CD4-positive, alpha-beta T cell treated with Interleukin-4 for 4 hours (primary cell): ENCODE results near the gene RBM8A.
"Not testable (repeated sequence)": the region's sequence is repeated elsewhere in the genome, so short reads cannot be mapped to it uniquely, and the experiment has no call there.

ENCODE experiments used
- DNase-seq: peaks from one replicate; pipeline ENCODE4 v3.0.0-alpha.2; 2020

RBM8A gene

DNA sequence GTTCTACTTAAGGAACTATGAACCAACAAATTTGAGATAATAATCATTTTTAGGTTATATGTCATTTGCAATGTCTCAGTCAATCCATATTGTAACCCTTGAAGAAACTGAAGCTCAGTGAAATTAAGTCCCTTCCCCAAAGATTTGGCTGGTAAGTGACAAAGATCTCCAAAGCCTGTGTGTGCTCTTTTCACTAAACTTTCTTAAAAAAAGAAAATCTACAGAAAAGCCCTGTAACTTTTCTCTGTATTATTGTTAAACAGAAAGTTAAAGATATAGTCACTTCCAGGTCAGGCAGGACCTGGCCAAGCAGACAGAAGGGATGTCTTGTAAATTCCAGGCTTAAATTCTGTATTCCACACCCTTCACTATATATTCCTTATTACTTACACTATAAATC, 29.1 kb upstream of the RBM8A start:
- DNase-seq = no peak

DNA sequence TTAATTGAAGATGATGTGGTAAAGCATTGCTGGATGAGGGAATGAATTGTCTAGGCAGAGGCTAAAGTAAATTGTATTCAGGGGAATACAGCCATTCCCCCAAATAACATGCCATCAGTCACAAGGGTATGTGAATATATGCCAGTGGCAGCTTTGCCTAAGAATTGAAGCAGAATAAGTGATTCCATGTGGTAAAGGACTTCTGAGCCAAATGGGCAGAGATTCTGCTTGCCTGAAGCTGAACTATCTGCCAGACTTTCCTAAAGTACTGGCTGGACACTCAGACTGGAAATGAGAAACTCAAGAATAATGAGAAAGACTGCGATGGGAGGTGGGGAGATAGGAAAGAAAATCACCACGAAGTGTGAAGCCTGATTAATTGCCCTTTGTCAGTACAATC, 28.2 kb upstream of the RBM8A start:
- no peak for DNase-seq

DNA sequence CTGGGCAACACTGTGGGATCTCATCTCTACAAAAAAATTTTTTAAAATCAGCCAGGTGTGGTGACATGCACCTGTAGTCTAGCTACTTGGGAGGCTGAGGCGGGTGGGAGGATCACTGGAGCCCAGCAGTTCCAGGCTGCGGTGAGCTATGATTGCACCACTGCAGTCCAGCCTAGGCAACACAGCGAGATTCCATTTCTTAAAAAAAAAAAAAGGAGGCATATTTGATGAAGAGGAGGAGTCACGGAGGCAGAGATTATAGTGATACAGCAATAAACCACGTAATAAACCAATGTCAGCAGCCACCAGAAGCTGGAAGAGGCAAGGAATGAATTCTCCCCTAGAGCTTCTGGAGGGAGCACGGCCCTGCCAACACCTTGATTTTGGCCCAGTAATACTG, 26.6 kb upstream of the RBM8A start:
- no peak for DNase-seq

DNA sequence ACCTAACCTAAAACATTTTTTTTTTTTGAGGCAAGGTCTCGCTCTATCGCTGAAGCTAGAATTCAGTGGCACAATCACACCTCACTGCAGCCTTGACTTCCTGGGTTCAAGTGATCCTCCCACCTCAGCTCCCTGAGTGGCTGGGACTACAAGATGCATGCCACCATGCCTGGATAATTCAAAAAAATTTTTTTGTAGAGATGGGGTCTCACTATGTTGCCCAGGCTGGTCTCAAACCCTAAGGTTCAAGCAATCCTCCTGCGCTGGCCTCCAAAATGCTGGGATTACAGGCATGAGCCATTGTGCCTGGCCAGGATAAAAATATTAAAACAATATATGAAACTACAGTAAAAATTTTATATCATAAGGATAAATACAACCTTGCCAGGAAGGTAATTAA, 25.6 kb upstream of the RBM8A start:
- DNase-seq = no peak

DNA sequence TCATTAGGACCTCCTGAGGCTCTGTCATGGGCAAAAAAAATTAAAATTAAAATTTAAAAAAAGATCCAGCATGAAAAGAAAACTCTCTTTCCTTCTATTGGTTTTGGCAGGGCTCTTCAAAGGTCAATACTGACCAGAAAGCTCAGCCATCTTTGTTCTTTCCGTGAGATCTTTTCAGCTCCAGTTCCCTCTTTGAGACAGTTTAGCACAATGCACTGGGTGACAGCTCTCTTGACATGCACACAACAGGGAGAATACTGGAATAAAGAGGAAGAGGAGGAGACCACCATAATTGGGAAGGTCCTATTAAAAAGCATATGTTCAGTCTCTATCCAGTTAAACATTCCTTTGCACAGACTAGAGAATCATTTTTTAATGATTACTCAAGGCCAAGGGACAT, 24.2 kb upstream of the RBM8A start:
- DNase-seq = no peak

DNA sequence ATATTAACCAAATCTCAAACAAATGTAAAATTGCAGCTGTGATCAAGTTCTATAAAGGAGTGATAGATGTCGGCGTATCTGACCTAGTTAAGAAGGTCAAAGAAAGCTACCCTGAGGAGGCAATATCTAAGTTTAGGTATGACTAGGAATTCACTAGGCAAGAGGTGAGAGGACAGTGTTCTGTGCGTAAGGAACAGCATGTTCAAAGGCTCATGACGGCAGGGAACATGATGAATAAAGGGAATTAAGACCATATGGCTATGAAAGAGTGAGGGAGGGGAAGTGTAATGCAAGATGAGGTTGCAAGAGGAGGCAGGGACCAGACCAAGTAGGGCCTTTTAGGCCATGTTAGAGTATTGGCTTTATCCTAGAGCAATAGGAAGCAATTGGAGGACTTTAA, 21.9 kb upstream of the RBM8A start:
- no peak for DNase-seq

DNA sequence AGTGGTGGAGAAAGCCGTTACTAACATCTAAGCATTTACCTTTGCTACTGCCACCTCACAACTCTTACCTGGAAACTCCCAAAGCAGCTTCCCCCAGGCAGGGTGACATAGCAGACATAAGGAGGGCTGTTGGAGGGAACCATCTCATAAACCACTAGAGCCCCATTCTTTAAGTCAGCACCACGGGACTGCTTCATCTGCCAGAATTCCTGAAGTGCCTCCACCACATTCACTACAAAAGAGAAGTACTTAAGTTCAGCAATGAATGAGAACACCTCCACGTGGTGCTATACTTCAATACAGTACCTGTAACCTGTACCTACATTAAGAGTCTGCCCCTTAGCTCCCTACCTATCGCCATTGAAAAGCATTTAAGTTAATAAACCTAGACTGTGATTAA, 20.3 kb upstream of the RBM8A start:
- DNase-seq = no peak

DNA sequence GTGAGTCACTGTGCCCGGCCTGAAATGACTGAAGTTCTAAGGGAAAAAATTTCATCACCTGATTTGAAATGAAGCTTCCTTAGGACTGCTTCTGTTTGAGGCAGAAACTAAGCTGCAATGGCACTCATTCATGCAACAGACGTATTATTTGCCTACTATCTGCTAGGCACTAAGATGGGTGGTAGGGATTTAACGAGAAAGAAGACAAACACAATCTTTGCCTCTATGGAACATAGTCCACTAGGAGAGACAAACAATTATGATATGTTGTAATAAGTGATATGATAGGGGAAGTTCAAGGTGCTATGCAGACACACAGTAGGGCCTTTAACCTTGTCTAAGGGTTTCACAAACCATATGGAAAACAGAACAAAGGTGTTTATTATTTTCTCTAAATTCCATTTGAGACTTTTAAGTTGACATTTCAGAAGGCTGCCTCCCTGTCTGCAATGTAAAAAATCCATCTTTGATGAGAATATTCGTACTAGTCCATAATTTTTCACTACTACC, 19.2 kb upstream of the RBM8A start:
- DNase-seq = no peak

DNA sequence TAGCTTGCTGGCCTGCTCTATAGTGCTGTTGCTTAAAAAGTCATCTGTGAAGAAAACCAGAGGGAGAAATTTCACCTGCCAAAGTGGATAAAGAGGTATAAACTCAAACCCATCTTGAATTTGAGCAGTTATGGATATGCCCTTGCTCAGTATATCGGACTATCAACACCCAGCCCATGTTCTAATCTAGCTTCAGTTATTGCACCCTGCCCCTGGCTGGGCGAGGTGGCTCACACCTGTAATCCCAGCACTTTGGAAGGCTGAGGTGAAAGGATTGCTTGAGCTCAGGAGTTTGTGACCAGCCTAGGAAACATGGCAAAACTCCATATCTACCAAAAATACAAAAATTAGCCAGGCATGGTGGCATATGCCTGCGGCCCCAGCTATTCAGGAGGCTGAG, 17.2 kb upstream of the RBM8A start:
- no peak for DNase-seq

DNA sequence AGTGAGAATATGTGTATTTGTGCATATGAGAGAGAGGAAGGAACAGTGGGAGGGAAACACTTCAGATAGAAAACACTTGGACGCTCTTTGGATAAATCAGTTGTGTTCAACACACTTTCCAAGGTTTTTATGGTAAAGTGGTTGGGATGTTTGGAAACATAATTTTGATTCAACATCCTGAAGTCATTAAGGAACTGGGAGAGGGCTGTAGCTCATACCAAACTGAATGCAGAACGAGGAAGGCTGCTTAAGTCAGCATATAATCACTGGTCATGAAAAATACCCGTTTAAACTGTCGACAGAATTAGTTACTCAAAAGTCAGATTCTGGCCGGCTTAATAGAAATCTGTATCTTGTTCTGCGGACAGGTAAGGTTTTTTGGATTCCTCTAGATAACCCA, 15.6 kb upstream of the RBM8A start:
- no peak for DNase-seq

DNA sequence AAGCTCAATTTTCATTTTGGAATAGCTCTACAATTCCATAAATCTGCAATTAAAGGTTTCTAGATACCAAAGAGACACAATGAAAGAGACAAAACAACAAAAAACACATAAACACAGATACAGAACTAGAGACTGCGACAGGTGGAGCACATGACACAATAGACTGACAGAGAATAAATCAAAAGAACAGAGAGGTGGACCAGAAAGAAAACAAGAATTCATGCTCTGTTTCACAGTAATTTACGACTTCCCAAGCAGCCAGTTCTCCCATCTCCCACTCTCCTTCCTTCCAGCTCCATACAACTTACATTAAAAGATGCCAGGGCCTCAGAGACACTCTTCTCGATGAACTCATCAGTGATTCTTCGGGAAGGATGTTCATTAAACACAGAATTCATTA, 15.1 kb upstream of the RBM8A start:
- no peak for DNase-seq

DNA sequence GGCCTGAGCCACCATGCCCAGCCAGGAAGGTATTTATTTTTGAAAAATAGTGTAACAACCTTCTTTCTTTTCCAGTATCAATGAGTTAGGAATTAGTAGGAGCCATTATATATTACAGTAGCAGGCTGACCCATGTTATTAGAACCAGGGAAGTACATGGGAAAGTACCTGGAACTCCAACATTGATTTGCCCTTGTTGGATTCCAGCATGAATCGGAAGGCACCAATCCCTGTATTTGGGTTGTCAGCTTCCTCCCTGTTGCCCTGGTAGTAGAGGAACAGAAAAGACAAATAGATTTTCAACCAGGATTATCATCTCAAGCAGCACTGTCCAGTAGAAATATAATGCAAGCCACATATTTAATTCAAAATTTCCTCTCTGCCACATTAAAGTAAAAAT, 10.2 kb upstream of the RBM8A start:
- no peak for DNase-seq

DNA sequence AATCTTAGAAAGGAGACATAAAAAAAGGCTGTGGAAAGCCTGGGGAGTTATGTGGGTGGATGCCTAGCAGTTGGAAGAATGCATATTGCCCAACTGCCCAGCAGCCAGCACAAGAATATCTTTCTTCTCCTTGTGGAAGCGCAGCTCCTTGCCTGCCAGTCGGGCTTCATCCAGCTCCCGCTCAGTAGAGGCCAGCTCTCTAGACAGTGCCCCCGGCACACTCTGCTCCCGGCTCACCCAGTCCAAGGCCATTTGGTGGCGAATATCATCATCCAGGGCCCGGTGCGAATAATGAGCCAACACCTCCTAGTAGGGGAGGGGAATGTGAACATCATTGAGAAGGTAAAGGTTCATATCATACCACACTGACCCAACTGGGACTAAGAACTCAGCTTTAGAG, 9.0 kb upstream of the RBM8A start:
- no peak for DNase-seq

DNA sequence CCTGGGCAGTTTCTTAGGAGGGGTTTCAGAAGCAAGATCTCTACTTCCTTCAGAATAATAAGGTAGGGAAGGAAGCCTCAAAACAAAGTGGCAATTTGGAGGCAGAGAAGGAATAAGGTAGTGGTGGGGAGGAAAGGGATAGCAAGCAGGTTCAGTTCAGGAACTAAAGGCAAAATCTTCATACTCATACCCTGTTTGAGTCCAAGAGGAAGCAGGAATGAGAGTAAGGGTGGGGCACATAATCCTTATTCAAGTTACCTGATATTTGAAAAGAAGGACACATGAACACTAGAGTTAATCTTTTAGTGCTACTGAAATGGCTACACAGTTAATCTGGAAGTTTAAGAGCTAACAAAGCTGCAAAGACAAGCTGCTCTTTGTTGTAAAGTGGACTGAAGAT, 8.4 kb upstream of the RBM8A start:
- DNase-seq = no peak

DNA sequence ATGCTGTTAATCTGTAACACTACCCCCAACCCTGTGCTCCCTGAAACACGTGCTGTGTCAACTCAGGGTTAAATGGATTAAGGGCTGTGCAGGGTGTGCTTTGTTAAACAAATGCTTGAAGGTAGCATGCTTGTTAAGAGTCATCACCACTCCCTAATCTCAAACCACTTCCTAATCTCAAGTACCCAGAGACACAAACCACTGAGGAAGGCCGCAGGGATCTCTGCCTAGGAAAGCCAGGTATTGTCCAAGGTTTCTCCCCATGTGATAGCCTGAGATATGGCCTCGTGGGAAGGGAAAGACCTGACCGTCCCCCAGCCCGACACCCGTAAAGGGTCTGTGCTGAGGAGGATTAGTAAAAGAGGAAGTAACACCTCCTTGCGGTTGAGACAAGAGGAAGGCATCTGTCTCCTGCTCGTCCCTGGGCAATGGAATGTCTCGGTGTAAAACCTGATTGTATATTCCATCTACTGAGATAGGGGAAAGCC, 5.3 kb upstream of the RBM8A start:
- peak; percentile 65 for DNase-seq

DNA sequence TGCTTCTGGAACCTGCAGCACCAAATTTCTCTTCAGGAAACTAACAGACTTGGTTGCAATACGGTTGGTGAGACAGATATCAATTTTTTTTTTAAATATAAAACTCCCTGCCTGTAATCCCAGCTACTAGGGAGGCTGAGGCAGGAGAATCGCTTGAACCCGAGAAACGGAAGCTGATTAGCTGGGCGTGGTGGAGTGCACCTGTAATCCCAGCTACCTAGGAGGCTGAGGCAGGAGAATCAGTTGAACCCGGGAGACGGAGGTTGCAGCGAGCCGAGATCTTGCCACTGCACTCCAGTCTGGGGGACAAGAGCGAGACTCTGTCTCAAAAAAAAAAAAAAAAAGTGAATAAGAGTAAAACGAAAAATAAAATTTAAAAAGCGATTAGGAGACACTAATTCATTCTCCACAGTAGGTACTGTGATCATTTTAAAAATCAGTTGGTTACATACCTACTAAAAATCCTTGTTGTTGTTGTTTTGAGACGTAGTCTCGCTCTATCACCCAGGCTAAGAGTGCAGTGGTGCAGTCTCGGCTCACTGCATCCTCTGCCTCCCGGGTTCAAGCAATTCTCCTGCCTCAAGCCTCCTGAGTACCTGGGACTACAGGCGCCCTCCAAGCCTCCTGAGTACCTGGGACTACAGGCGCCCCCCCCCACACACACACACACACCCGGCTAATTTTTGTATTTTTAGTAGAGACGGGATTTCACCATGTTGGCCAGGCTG, 796 bp upstream of the RBM8A start:
- DNase-seq = no peak

DNA sequence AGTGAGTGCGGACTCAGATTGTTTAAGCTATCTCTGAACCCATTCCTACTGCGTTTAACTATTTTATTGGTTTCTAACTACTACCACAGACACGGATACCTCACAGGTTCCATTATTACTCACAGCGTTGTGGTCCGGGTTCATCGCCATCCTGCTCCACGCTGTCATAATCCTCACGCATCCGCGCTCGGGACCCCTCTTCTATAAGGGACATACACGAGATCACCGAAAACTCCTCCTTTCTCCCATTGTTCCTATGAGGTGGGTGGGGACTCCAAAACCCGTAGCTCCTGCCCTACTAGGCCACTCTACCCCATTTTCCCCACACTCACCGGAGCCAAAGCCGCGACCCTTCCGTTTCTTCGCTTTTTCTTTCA, 610 bp downstream of the RBM8A start:
- peak; percentile 8 for DNase-seq

DNA sequence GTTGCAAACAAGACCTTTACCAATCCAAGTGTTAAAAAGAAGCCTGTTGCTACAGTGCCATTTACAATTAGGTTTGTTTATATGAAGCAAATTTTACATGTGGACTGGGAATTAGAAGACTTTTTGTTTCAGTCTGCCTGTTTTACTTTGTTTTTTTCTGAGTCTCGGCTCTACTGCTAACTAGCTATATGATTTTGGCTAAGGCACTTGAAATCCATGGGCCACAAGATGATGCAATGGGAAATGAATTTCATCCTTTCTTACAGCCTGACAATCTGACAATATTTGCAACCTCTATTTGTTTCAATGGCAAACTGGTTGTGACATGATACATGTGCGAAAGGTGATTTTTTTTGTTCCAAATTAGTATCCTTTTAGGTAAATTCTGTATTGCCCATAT, 5.0 kb downstream of the RBM8A start:
- no peak for DNase-seq

DNA sequence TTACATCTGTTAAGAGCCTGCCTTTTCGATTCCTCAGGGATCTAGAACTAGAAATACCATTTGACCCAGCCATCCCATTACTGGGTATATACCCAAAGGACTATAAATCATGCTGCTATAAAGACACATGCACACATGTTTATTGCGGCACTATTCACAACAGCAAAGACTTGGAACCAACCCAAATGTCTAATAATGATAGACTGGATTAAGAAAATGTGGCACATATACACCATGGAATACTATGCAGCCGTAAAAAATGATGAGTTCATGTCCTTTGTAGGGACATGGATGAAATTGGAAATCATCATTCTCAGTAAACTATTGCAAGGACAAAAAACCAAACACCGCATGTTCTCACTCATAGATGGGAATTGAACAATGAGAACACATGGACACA, 7.0 kb downstream of the RBM8A start:
- DNase-seq = not testable (repeated sequence)

DNA sequence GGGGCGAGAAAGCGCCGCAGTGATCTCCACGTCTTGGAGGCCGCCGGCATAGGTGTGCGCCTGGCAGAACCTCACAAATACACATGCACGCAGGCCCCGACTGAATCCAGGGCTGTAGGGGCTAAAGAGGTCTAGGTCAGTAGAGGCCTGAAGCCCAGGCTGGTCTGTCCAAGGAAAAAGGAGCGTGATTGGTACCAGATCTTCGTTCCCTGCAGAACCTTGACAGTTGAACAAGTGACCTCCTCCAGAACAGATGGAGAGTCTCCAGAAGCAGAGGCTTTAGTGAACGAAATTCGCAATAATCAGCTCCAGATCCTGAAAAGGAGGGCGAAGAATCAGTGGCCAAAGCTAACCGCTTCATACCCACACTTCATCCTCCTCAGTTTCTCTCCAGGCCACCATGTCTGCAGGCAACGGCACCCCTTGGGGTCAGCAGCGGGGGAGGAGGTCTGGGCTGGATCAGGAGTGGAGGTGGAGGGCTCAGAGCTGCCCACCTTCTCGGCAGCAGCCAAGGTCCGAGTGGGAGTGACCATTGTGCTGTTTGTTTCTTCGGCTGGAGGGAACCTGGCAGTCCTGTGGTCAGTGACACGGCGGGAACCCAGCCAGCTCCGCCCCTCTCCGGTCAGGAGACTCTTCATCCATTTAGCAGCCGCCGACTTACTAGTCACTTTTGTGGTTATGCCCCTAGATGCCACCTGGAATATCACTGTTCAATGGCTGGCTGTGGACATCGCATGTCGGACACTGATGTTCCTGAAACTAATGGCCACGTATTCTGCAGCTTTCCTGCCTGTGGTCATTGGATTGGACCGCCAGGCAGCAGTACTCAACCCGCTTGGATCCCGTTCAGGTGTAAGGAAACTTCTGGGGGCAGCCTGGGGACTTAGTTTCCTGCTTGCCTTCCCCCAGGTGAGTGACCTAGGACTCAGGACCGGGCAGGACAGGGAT, 8.0 kb downstream of the RBM8A start:
- no peak for DNase-seq

DNA sequence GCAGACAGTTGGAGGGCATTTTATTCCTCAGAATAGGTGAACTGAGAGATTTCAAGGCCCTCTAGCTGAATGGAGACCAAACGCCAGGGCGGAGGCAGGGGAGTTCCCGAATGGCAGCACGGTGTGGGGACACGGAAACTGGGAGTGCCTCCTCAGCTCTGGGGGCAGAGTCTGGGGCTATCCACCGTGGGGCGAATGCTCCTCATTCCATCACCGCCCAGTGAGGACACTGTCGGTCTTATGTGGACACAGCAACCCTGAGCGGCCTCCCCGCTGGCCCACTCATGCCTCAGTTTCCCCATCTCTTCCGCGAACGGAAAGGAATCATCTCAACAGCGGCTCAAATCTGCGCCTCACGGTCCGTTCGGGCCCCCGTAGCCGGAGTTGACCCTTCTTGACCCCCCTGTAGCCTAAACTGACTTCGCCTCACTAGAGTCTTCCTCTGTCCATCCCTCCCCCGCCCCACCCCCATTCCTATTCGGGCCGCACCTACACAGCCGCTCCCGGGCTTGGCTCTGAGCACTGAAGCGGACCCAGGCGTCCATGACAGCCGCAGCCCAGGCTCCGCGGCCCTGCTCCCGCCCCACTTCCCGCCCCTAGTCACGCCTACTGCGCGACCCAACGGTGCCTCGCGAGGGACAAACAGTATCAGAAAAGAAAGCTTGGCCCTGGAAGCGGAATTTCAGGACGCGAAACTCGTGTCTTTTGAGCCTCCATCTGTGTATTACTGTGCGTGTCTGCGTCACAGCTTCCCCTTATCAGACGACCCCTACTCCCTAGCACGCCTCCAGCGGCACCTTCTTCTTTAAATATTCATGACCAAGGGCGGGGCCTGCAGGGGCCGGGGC, 8.9 kb downstream of the RBM8A start, which contains the start of gene PEX11B:
Gene PEX11B, minus strand, starts transcription at position 574 of the 848 bp plus-strand sequence. Its CDS starts 29 bp downstream, at position 545.
- peak; percentile 96 for DNase-seq

DNA sequence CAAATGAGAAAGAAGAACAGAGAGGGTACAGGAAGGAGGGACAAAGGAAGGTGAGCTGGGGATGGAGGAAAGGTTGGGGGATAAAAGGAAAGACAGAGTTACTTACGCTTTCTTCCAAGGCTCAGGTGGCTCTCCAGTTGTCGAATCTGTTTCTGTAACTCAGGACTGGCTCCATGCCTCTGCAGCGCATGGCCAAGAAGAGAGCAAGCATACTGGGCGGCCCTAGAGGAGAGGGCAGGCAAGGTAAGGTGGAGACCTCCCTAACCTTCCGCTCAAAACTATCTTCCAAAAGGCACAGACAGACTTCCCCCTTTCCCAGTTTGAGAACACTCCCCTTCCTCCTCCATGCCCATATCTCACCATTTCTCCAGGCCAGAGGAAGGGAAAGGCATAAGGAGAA, 9.7 kb downstream of the RBM8A start:
- no peak for DNase-seq

DNA sequence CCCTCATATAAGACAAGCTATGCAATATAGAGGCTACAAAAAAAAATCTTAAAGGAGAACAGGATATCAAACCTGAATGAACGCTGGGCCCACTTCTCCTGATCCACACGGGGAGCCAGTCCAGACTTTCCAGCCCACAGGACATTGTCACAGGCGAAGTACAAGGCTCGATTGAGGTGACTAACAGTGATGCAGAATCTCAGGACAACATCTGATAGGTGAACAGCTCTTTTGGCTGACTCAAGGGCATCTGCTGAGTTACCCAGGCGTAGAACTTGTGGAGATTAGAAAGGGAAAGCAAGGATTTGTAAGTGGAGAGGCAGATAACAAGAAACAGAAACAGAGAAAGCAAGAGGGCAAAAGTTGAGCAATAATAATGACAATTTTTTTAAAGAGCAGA, 10.5 kb downstream of the RBM8A start:
- DNase-seq = no peak
